ENCODE results near the gene C2orf92.

The C2orf92 gene

DNA sequence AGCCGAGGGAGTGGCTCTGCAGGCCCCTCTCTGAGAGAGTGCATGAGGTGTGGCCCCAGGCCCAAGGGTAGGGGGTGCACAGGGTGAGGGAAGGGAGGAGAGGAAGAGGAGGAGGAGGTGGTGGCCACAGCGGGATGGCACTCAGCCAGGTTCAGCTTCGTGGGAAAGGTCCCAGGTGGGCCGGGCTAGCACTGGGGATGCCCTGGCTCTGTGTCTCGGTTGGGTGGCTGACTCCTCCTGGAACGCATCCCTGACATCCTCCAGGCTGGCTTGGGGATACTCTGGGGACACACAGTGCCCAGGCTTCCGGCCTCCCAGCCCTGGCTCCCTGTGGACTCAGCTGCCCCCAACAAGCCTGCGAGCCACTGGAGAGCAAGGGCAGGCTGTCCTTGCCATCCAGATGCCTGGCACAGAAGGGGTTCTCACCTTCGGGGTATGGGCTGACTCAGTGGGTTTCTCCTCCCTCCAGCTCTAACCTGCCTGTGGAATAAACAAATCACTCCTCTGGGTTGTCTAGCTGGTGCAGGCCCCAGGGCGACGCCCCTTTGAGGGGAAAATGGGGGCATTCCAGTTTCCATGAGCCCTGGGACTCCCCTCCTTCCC, 43.3 kb downstream of the C2orf92 start:
- no peak overlapping the region for H3K4me3 ChIP-seq (ENCODE audit: low read depth, low read length)
- TF ChIP-seq, protein P1, sequence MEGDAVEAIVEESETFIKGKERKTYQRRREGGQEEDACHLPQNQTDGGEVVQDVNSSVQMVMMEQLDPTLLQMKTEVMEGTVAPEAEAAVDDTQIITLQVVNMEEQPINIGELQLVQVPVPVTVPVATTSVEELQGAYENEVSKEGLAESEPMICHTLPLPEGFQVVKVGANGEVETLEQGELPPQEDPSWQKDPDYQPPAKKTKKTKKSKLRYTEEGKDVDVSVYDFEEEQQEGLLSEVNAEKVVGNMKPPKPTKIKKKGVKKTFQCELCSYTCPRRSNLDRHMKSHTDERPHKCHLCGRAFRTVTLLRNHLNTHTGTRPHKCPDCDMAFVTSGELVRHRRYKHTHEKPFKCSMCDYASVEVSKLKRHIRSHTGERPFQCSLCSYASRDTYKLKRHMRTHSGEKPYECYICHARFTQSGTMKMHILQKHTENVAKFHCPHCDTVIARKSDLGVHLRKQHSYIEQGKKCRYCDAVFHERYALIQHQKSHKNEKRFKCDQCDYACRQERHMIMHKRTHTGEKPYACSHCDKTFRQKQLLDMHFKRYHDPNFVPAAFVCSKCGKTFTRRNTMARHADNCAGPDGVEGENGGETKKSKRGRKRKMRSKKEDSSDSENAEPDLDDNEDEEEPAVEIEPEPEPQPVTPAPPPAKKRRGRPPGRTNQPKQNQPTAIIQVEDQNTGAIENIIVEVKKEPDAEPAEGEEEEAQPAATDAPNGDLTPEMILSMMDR (IDR thresholded peaks at IDR 0.05; ENCODE audit: low read depth, low read length) = no peak

- TF ChIP-seq, protein P1 (IDR thresholded peaks at IDR 0.05; ENCODE audit: low read depth, low read length) = no peak
- no peak within 1 kb of the TSS for H3K4me3 ChIP-seq (ENCODE audit: low read depth, low read length)
Measured at GRCh38 chr2:97713296-97714083, 44.0 kb downstream of the C2orf92 start, which contains the start of gene ZAP70. Gene ZAP70, plus strand, starts transcription at chr2:97713576. Its CDS starts 10,461 bp downstream, at chr2:97724037.

DNA sequence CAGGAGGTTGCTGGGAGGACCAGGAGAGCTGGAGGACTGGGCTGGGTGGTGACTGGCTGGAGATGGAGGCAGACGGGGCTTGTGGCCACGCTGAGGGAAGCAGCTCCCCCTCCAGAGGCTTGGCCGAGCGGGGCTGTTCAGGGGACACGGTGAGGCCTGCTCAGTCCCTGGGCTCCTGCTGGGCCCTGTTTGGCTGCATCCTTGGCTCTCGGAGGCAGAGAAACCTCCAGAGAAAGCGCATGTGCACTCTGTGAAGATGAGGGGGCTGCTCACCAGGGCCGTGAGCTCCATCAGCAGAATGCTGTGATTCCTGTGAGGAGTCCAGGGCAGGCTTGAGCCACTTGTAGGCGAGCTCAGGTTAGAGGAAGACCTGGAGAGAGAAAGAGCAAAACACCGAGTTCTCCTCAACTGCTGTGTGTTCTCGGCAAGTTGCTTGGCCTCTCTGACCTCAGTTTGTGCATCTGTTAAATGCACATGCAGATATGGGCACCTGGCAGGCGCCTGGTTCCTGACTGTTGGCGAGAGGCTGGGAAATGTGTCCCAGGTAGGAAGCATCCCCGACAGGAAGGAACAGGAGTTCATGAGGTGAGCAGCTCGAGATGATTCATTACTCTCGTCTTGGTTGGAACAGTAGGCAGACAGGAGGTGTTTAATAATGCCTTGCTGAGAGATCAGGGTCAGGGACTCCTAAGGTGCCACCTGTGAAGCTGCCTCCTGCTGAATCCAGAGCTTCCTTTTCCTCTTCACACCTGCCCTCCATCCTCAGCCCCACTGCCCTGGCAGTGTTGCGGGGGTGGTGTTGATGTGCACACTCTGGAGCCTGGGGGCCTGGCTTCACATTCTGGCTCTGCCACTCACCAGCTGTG, 44.8 kb downstream of the C2orf92 start:
- no peak overlapping the region for H3K4me3 ChIP-seq (ENCODE audit: low read depth, low read length)
- TF ChIP-seq, protein P1 (IDR thresholded peaks at IDR 0.05; ENCODE audit: low read depth, low read length) = no peak

- H3K4me3 ChIP-seq (ENCODE audit: low read depth, low read length) = no peak overlapping the region
Measured at GRCh38 chr2:97714950-97715652, 45.6 kb downstream of the C2orf92 start.

DNA sequence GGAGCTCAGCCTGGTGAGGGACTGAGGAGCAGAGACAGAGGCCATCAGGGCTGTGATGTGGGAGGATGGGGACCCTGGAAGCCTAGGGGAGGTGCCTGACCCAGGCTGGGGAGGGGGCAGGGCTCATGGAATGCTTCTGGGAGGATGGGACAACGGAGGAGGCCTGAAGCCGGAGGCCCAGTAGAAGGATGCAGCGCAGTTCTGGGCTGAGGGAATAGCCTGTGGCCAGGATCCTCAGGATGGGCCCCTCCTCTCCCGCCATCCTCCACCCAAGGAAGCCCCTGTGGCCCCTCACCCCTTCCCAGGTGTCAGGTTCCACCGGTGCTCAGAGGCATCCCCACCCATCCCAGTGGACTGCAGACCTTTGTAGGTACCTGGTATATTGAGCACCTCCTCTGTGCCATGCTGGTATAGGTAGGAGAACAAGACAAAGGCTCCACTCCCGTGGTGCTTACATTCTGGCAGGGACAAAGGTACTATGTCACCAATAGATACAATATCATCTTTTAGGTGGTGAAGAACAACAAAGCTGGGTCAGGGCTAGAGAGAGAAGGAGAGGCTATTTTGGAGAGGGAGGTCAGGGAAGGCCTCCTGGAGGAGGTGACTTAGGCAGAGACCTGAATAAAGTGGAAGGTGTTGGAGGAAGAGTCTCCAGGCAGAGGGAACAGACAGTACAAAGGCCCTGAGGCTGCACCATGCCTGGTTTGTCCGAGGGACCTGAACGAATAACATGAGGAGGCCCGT, 46.6 kb downstream of the C2orf92 start:
- TF ChIP-seq, protein P1 (IDR thresholded peaks at IDR 0.05; ENCODE audit: low read depth, low read length) = no peak
- H3K4me3 ChIP-seq (ENCODE audit: low read depth, low read length) = no peak overlapping the region

More at GRCh38 chr2:97714950-97715652, 45.6 kb downstream of the C2orf92 start:
- TF ChIP-seq, protein P1 (IDR thresholded peaks at IDR 0.05; ENCODE audit: low read depth, low read length) = no peak

All from WI38 (cell line).